Caco-2 (cell line): ENCODE measurements around the gene UNCX. TPM values are rescaled to one million over a fixed set of nuclear protein-coding genes. Genes with fewer than 3 reads are reported as not detected.

Source experiments
- BruUV-seq: library from RNA; stranded (reverse); fragments of 400-500 nt; replicated peaks from 2 replicates; lab custom pipeline; 2021; lab: Mats Ljungman, UMichigan
- CTCF ChIA-PET: fragments of 300-600 bp; sonication (Branson Sonifier 250); formaldehyde crosslinking; loops from one replicate; lab custom pipeline; 2022; ENCODE audit warnings: antibody characterized with exemption; lab: Charles Lee
- POLR2A ChIA-PET: fragments of 300-600 bp; sonication (Branson Sonifier 250); formaldehyde crosslinking; loops from one replicate; lab custom pipeline; 2022; ENCODE audit warnings: antibody characterized with exemption; lab: Charles Lee
- DNase-seq, 2 experiments: peaks; one replicate each; pipeline versions ENCODE4 v3.0.0 to v3.0.0-alpha.2; 2020 to 2022
- H3K27me3 ChIP-seq: replicated peaks from 2 replicates; pipeline ENCODE4 v1.6.0; 2011; ENCODE audit warnings: low read length; ENCODE audit not compliant: control insufficient read depth, insufficient read depth
- H3K36me3 ChIP-seq: 2 replicates; pipeline ENCODE4 v1.5.1; 2011; ENCODE audit warnings: low read length; ENCODE audit not compliant: control insufficient read depth, insufficient read depth
- H3K4me1 ChIP-seq: fragments of 250-450 bp; sonication (Bioruptor Pico); 2 replicates; pipeline ENCODE4 v1.5.1; 2020; ENCODE audit warnings: mild to moderate bottlenecking
- H3K4me3 ChIP-seq: 2 replicates; pipeline ENCODE4 v1.5.1; 2011; ENCODE audit warnings: low read depth, mild to moderate bottlenecking, control low read depth, low read length
- H3K9me3 ChIP-seq: fragments of 250-450 bp; sonication (Bioruptor Pico); 2 replicates; pipeline ENCODE4 v1.5.1; 2020; ENCODE audit warnings: mild to moderate bottlenecking, moderate library complexity
- H3K27ac Mint-ChIP-seq: one replicate; pipeline ENCODE4 v1.8.0; 2022; ENCODE audit warnings: mixed read lengths; ENCODE audit not compliant: unreplicated experiment
- H3K27me3 Mint-ChIP-seq: one replicate; pipeline ENCODE4 v1.8.0; 2022; ENCODE audit warnings: mixed read lengths; ENCODE audit not compliant: insufficient read depth, unreplicated experiment
- H3K36me3 Mint-ChIP-seq: one replicate; pipeline ENCODE4 v1.8.0; 2022; ENCODE audit warnings: mild to moderate bottlenecking, mixed read lengths; ENCODE audit not compliant: insufficient read depth, unreplicated experiment
- H3K4me1 Mint-ChIP-seq: one replicate; pipeline ENCODE4 v1.8.0; 2022; ENCODE audit warnings: low read depth, mixed read lengths; ENCODE audit not compliant: unreplicated experiment
- H3K4me3 Mint-ChIP-seq: one replicate; pipeline ENCODE4 v1.8.0; 2022; ENCODE audit warnings: mild to moderate bottlenecking, moderate library complexity, mixed read lengths; ENCODE audit not compliant: unreplicated experiment
- H3K9me3 Mint-ChIP-seq: one replicate; pipeline ENCODE4 v1.8.0; 2022; ENCODE audit warnings: mixed read lengths; ENCODE audit not compliant: unreplicated experiment
- intact Hi-C: fragments of 100-400 bp; cut with micrococcal nuclease; formaldehyde crosslinking; loops from one replicate; pipeline ENCODE4 v1.10.0; 2022; ENCODE audit not compliant: unreplicated experiment
- total RNA-seq: library from RNA; stranded (reverse); gene quantifications from 2 replicates; pipeline ENCODE4 v1.2.3, GENCODE V29; 2022
- TF ChIP-seq, protein P1 (sequence below), 2 experiments: fragments of 200-600 bp in 1 of 2; IDR thresholded peaks; 1 replicate in 1 of 2; 2 replicates in 1 of 2; pipeline versions ENCODE4 v1.5.1 to v1.8.0; 2011 to 2022; ENCODE audit warnings: antibody characterized with exemption in 1 of 2, control low read depth in 1 of 2, inconsistent platforms in 1 of 2, low read depth in 1 of 2, low read length in 1 of 2, mild to moderate bottlenecking in 1 of 2, moderate library complexity in 1 of 2; ENCODE audit not compliant: insufficient read depth in 1 of 2, severe bottlenecking in 1 of 2, unreplicated experiment in 1 of 2

The UNCX gene
- total RNA-seq, 1 experiment from 2014 or later, result not detected

DNA sequence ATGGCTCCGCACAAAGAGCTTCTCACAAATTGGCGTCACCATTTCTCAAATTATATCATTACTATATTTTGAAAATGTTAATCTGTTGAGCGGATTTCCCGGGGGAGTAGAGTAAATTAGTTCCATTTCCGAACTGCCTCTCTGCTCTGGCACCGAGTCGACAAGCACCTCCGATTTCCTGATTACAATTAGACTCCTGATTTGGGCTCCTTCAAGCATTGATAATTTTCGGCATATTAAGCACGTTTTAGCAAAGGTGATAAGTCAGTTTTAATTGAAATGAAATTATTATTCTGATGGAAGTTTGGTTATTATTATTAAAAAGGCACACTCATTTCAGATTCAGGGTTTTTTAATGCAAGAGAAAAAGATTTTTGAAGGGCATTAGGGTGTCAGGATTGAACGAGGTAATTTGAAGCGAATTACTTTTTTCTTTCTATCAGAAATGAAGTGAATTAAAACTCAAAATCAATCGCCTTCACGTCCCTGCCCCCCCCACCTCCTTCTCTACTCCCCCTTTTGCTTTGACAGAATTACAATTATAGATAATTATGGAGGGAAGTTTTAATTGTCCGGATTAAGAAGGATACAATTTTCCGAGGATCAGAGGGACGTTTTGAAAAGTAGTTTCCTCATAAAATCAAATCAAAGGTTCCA, 4.0 kb upstream of the UNCX start:
- Histone ChIP-seq H3K36me3 (no peaks in the 10 kb centered on the region), H3K27me3 (no peaks in the 10 kb centered on the region), H3K4me3 (no peak overlapping the region), H3K9me3 (no peaks in the 10 kb centered on the region), H3K4me1 (no peaks in the 10 kb centered on the region)
- Mint-ChIP-seq H3K9me3 (no peaks in the 10 kb centered on the region), H3K27ac (no peak overlapping the region), H3K36me3 (no peaks in the 10 kb centered on the region), H3K4me1 (no peaks in the 10 kb centered on the region), H3K4me3 (no peak overlapping the region), H3K27me3 (peaks cover 17% of the 10 kb centered on the region)
- CTCF ChIA-PET, result interaction anchor here (0.6 kb wide), 1 partner anchor 34 kb away, joined by 3 read pairs; no protein-coding TSS in a partner anchor
- no TSS peak for BruUV-seq
- intact Hi-C loops, result no loop called here
- POLR2A ChIA-PET, result no interaction called here
- no peak for DNase-seq
- TF ChIP-seq, protein P1, sequence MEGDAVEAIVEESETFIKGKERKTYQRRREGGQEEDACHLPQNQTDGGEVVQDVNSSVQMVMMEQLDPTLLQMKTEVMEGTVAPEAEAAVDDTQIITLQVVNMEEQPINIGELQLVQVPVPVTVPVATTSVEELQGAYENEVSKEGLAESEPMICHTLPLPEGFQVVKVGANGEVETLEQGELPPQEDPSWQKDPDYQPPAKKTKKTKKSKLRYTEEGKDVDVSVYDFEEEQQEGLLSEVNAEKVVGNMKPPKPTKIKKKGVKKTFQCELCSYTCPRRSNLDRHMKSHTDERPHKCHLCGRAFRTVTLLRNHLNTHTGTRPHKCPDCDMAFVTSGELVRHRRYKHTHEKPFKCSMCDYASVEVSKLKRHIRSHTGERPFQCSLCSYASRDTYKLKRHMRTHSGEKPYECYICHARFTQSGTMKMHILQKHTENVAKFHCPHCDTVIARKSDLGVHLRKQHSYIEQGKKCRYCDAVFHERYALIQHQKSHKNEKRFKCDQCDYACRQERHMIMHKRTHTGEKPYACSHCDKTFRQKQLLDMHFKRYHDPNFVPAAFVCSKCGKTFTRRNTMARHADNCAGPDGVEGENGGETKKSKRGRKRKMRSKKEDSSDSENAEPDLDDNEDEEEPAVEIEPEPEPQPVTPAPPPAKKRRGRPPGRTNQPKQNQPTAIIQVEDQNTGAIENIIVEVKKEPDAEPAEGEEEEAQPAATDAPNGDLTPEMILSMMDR (IDR thresholded peaks at IDR 0.05; ENCODE audit: insufficient read depth in 1 of 2, low read depth in 1 of 2, low read length in 1 of 2, severe bottlenecking in 1 of 2, unreplicated experiment in 1 of 2), result no peak

DNA sequence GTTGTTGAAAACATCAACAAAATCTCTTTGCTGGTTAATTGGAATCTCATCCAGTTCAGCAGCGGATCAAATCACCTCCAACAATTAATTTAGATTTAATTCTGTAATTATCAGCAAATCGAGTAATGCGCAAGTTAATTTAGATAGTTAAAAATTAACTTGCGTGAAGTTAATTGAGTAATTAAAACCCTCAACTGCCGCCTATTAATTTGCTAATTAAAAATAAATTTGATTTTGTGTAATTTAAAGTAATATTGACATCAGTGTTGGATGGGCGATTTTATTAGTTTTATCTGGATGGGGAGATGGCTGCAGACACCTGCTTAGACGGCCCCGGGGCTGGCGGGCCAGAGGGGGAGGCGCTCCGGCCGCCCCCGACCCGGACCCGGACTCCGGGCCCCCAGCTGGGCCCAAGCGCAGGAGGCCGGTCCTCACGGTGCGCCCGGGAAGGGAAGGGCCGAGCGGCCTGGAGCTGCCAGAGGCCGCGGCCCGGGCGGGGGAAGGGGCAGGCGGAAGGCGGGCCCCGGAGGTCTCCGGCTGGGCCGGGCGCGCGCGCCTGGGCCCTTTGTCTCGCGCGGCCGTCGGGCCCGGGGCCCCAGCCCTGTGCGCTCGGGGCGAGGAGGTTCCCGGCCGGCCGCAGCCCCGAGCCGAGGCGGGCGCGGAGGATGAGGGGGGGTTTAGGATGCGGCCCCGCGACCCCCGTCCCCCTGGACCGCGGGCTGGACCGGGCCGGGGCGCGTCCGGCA, 3.3 kb upstream of the UNCX start:
- H3K9me3 ChIP-seq, result no peaks in the 10 kb centered on the region
- no peaks in the 10 kb centered on the region for H3K4me1 ChIP-seq
- no peaks in the 10 kb centered on the region for H3K27me3 ChIP-seq
- Mint-ChIP-seq H3K36me3 (no peaks in the 10 kb centered on the region), H3K27me3 (peaks cover 18% of the 10 kb centered on the region), H3K9me3 (no peaks in the 10 kb centered on the region), H3K4me1 (no peaks in the 10 kb centered on the region), H3K4me3 (no peak overlapping the region), H3K27ac (no peak overlapping the region)
- H3K36me3 ChIP-seq, result no peaks in the 10 kb centered on the region
- BruUV-seq, result no TSS peak
- CTCF ChIA-PET, result no interaction called here
- DNase-seq, result no peak
- no peak overlapping the region for H3K4me3 ChIP-seq
- TF ChIP-seq, protein P1 (IDR thresholded peaks at IDR 0.05; ENCODE audit: insufficient read depth in 1 of 2, low read depth in 1 of 2, low read length in 1 of 2, severe bottlenecking in 1 of 2, unreplicated experiment in 1 of 2), result no peak
- intact Hi-C loops, result no loop called here
- POLR2A ChIA-PET, result no interaction called here

DNA sequence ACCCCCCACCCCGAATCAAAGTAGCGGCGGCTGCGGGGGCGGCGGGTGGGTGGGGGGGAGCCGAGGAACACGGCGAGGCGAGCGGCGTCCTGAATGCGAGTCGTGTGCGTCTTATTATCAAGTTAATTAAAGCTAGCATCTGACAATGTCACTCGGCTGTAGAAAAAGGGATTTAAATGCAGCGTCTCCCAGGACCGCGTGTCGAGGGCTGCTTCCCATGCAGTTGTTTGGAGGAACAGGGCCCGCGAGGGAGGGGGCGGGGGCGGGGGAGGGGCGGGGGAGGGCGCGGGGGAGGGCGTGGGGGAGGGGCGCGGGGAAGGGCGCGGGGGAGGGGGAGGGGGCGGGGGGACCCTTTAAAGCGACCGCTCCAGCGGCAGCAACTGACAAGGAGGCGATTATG, 2.7 kb upstream of the UNCX start:
- Histone ChIP-seq H3K9me3 (no peaks in the 10 kb centered on the region), H3K4me3 (no peak overlapping the region), H3K36me3 (no peaks in the 10 kb centered on the region), H3K27me3 (peaks cover 3% of the 10 kb centered on the region; the same call in 1 of the 2 replicates), H3K4me1 (no peaks in the 10 kb centered on the region)
- peaks cover 23% of the 10 kb centered on the region for H3K27me3 Mint-ChIP-seq
- CTCF ChIA-PET, result no interaction called here
- H3K4me1 Mint-ChIP-seq, result no peaks in the 10 kb centered on the region
- no TSS peak for BruUV-seq
- no peak overlapping the region for H3K27ac Mint-ChIP-seq
- intact Hi-C loops, result no loop called here
- H3K36me3 Mint-ChIP-seq, result no peaks in the 10 kb centered on the region
- POLR2A ChIA-PET, result no interaction called here
- no peak overlapping the region for H3K4me3 Mint-ChIP-seq
- TF ChIP-seq, protein P1 (IDR thresholded peaks at IDR 0.05; ENCODE audit: insufficient read depth in 1 of 2, low read depth in 1 of 2, low read length in 1 of 2, severe bottlenecking in 1 of 2, unreplicated experiment in 1 of 2), result no peak
- H3K9me3 Mint-ChIP-seq, result no peaks in the 10 kb centered on the region
- DNase-seq, result no peak
